Type B pancreatic cell (in vitro differentiated cells): Measurements from ENCODE around the gene ATP8B1. TPM values are rescaled to one million over a fixed set of nuclear protein-coding genes. Genes with fewer than 3 reads are reported as not detected.

Source experiments
- DNase-seq: peaks from one replicate; pipeline ENCODE4 v3.0.0; 2021; ENCODE audit warnings: mixed read lengths; ENCODE audit not compliant: unreplicated experiment; ENCODE audit errors: extremely low spot score
- H3K27ac Mint-ChIP-seq: 2 replicates; pipeline ENCODE4 v1.8.0; 2021; ENCODE audit warnings: mild to moderate bottlenecking, mixed read lengths
- H3K27me3 Mint-ChIP-seq: 2 replicates; pipeline ENCODE4 v1.8.0; 2021; ENCODE audit warnings: mixed read lengths
- H3K36me3 Mint-ChIP-seq: 2 replicates; pipeline ENCODE4 v1.8.0; 2021; ENCODE audit warnings: mixed read lengths
- H3K4me1 Mint-ChIP-seq: one replicate; pipeline ENCODE4 v1.8.0; 2021; ENCODE audit warnings: mixed read lengths; ENCODE audit not compliant: unreplicated experiment
- H3K4me3 Mint-ChIP-seq: 2 replicates; pipeline ENCODE4 v1.8.0; 2021; ENCODE audit warnings: mild to moderate bottlenecking, mixed read lengths
- H3K9me3 Mint-ChIP-seq: 2 replicates; pipeline ENCODE4 v1.8.0; 2021; ENCODE audit warnings: mixed read lengths
- total RNA-seq: library from RNA; stranded (reverse); gene quantifications from 2 replicates; pipeline ENCODE4 v1.2.1, GENCODE V29; 2021; ENCODE audit warnings: low replicate concordance
- TF ChIP-seq, protein P1 (sequence below): fragments of 200-600 bp; sonication (generic); conservative IDR thresholded peaks from 2 replicates; pipeline ENCODE4 v1.5.0; 2021; ENCODE audit warnings: antibody characterized with exemption, mild to moderate bottlenecking

The ATP8B1 gene
- total RNA-seq, 1 donor from 2014 or later = 21.7 TPM

DNA sequence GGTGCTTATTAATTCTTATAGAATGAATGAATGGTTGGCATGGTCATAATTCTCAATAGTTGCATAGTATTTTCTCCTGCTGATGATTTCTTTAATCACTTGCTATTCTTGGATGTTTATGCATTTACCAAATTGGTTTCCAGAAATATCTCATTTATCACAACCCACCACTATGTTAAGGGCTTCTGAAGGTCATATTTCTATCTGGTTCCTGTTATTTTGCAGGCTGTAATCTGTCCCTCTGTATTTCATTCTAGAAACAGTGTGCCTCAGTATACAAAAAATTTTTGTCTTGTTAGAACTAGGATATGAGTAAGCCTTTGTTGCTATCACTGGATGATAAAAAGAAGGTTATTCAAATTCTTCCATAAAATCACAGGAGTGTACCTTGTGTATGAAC lies 6.1 kb upstream of the ATP8B1 start:
- peaks cover 24% of the 10 kb centered on the region for H3K27me3 Mint-ChIP-seq
- TF ChIP-seq, protein P1, sequence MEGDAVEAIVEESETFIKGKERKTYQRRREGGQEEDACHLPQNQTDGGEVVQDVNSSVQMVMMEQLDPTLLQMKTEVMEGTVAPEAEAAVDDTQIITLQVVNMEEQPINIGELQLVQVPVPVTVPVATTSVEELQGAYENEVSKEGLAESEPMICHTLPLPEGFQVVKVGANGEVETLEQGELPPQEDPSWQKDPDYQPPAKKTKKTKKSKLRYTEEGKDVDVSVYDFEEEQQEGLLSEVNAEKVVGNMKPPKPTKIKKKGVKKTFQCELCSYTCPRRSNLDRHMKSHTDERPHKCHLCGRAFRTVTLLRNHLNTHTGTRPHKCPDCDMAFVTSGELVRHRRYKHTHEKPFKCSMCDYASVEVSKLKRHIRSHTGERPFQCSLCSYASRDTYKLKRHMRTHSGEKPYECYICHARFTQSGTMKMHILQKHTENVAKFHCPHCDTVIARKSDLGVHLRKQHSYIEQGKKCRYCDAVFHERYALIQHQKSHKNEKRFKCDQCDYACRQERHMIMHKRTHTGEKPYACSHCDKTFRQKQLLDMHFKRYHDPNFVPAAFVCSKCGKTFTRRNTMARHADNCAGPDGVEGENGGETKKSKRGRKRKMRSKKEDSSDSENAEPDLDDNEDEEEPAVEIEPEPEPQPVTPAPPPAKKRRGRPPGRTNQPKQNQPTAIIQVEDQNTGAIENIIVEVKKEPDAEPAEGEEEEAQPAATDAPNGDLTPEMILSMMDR = no peak
- DNase-seq = no peak
- H3K27ac Mint-ChIP-seq = no peak overlapping the region
- H3K9me3 Mint-ChIP-seq = peaks cover 9% of the 10 kb centered on the region
- peaks cover 4% of the 10 kb centered on the region for H3K36me3 Mint-ChIP-seq
- no peak overlapping the region for H3K4me3 Mint-ChIP-seq
- no peaks in the 10 kb centered on the region for H3K4me1 Mint-ChIP-seq

DNA sequence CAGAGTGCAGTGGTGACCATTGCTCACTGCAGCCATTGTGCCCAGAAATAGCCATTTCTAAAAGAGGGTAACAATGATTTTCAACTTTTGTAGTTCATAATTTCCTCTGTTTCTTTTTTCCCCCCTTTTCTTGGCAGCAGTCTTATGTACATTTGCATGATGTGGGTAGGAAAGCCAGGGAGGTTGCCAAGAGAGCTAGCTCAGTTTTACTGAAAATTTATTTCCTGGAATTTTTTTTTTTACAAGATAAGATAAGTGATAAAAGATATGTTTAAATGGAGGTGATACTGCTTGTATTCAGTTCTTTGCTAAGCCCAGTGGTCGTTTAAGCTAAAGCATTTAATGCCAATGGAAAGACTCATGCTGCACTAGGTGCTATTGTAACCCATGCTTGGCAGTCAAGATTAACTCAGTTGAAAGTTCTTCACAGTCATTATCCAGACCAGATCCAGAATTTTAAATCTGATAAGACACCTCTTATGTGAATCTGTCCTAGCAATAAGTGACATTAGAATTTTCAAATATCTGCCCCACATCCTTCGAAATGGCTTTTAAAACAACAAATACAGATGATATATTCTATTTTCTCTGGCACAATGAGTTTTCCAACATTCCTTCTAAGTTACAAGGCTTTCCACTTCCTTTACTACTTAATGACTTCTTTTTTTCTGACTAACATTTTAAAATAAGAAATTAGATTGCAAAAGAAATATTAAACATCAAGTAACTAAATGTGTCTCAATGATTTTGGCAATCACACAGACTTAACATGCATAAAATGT lies 4.4 kb upstream of the ATP8B1 start:
- Mint-ChIP-seq H3K4me1 (no peaks in the 10 kb centered on the region), H3K27ac (no peak overlapping the region), H3K36me3 (peaks cover 4% of the 10 kb centered on the region), H3K9me3 (peaks cover 4% of the 10 kb centered on the region), H3K27me3 (peaks cover 31% of the 10 kb centered on the region), H3K4me3 (no peak overlapping the region)
- DNase-seq = no peak
- TF ChIP-seq, protein P1 = no peak

DNA sequence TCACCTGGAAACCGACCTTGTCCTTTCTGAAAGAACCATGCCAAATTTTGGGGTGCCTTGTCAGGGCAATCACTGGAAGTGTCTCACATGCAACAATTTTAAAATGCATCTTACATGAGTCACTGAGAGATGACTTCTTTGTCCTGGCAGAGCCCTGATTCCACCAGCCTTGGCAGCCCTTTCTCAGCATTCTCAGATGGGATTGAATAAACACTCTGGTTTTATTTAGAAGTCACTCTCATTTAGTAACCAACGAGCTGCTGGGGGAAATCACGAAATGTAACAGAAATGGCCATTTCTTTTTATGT lies 3.8 kb upstream of the ATP8B1 start:
- peaks cover 36% of the 10 kb centered on the region for H3K27me3 Mint-ChIP-seq
- H3K4me1 Mint-ChIP-seq = no peaks in the 10 kb centered on the region
- no peak overlapping the region for H3K27ac Mint-ChIP-seq
- TF ChIP-seq, protein P1 = no peak
- DNase-seq = no peak
- peaks cover 4% of the 10 kb centered on the region for H3K36me3 Mint-ChIP-seq
- H3K4me3 Mint-ChIP-seq = peak overlapping the region; percentile 38
- peaks cover 4% of the 10 kb centered on the region for H3K9me3 Mint-ChIP-seq

DNA sequence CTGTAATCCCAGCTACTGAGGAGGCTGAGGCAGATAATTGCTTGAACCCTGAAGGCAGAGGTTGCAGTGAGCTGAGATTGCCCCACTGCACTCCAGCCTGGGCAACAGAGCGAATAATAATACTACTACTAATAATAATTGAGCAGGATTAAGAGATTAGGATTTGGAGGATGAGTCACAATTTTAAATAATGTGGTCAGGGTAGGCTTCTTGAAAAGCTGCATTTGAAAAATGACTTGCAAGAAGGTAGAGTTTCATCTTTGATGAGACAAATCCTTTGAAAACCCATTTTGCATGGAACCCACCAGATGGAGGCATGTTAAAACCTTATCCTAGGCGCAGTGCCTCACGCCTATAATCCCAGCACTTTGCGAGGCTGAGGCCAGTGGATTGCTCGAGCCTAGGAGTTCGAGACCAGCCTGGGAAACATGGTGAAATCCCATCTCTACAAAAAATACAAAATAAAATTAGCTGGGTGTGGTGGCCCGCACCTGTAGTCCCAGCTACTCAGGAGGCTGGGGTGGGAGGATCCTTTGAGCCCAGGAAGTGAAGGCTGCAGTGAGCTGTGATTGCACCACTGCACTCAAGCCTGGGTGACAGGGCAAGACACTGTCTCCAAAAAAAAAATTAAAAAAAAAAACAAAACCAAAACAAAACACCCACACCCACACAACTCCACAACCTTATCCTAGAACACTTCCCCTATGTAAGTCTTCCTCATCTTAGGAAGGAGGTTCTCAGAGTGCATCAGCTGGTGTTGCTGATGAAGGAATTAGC lies 3.3 kb upstream of the ATP8B1 start:
- Mint-ChIP-seq H3K4me3 (peak overlapping the region; percentile 38), H3K4me1 (no peaks in the 10 kb centered on the region), H3K27me3 (peaks cover 41% of the 10 kb centered on the region), H3K27ac (no peak overlapping the region), H3K9me3 (peaks cover 3% of the 10 kb centered on the region), H3K36me3 (peaks cover 4% of the 10 kb centered on the region)
- TF ChIP-seq, protein P1 = no peak
- DNase-seq = no peak

DNA sequence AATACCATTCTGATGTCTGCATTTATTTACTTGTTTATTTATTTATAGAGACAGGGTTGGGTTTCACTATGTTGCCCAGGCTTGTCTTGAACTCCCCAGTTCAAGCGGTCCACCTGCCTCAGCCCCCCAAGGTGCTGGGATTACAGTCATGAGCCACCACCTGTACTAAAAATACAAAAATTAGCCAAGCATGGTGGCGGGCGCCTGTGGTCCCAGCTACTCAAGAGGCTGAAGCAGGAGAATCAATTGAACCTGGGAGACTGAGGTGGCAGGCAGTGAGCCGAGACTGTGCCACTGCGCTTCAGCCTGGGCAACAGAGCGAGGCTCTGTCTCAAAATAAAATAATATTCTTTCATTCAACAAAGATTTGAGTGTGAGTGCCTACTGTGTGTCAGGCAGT lies 2.0 kb upstream of the ATP8B1 start:
- TF ChIP-seq, protein P1 = no peak
- Mint-ChIP-seq H3K4me1 (no peaks in the 10 kb centered on the region), H3K27me3 (peaks cover 52% of the 10 kb centered on the region), H3K36me3 (peaks cover 4% of the 10 kb centered on the region), H3K4me3 (no peak overlapping the region), H3K27ac (no peak overlapping the region), H3K9me3 (no peaks in the 10 kb centered on the region)
- no peak for DNase-seq
